ENCODE data around the gene TLE3. TPM values are rescaled to one million over a fixed set of nuclear protein-coding genes. Genes with fewer than 3 reads are reported as not detected.

Gene TLE3
- total RNA-seq, 4 donors from 2014 or later: 91.2 to 154 (median 137) TPM

- no peak for DNase-seq (ENCODE audit: low spot score in 2 of 2)
- WGBS: 24% methylated on average over 6 of the region's 8 CpGs
- Histone ChIP-seq H3K4me3 (peak overlapping the region; percentile 19), H3K4me1 (peaks cover 20% of the 10 kb centered on the region), H3K27me3 (no peaks in the 10 kb centered on the region), H3K27ac (peak overlapping the region; percentile 75), H3K9me3 (no peaks in the 10 kb centered on the region), H3K36me3 (no peaks in the 10 kb centered on the region)
- no peak for TF ChIP-seq POLR2A (IDR thresholded peaks at IDR 0.05)
- TF ChIP-seq POLR2AphosphoS5 (IDR thresholded peaks at IDR 0.05): no peak
- TF ChIP-seq EP300 (IDR thresholded peaks at IDR 0.05): no peak
- TF ChIP-seq, protein P1, sequence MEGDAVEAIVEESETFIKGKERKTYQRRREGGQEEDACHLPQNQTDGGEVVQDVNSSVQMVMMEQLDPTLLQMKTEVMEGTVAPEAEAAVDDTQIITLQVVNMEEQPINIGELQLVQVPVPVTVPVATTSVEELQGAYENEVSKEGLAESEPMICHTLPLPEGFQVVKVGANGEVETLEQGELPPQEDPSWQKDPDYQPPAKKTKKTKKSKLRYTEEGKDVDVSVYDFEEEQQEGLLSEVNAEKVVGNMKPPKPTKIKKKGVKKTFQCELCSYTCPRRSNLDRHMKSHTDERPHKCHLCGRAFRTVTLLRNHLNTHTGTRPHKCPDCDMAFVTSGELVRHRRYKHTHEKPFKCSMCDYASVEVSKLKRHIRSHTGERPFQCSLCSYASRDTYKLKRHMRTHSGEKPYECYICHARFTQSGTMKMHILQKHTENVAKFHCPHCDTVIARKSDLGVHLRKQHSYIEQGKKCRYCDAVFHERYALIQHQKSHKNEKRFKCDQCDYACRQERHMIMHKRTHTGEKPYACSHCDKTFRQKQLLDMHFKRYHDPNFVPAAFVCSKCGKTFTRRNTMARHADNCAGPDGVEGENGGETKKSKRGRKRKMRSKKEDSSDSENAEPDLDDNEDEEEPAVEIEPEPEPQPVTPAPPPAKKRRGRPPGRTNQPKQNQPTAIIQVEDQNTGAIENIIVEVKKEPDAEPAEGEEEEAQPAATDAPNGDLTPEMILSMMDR (IDR thresholded peaks at IDR 0.05): no peak
These were observed 13.7 kb upstream of the TLE3 start for GRCh38 chr15:70111203-70112073.

DNA sequence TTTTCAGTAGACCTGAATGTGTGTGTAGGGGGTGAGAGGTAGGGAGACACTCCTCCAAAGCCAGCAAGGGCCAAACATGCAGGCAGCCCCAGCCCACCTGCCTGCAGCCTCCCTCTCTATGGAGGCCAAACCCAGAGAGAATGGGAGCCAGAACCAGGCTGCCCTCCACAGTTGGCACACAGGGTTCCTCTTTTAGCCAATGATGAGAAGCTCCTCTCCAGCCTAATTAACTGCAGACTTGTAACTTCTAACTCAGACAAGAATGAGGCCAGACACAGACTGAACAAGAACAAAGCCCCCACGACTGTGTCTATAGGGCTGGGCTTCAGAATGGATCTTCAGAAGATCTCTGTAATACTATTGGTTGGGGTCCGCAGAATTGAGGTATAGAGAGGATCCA is 12.3 kb upstream of the TLE3 start:
- no peak overlapping the region for H3K4me3 ChIP-seq
- H3K4me1 ChIP-seq: peaks cover 20% of the 10 kb centered on the region
- no peak overlapping the region for H3K27ac ChIP-seq
- no peak for TF ChIP-seq POLR2AphosphoS5 (IDR thresholded peaks at IDR 0.05)
- no peak for TF ChIP-seq EP300 (IDR thresholded peaks at IDR 0.05)
- TF ChIP-seq POLR2A (IDR thresholded peaks at IDR 0.05): no peak
- TF ChIP-seq, protein P1 (IDR thresholded peaks at IDR 0.05): no peak
- H3K27me3 ChIP-seq: no peaks in the 10 kb centered on the region
- no peaks in the 10 kb centered on the region for H3K9me3 ChIP-seq
- no peaks in the 10 kb centered on the region for H3K36me3 ChIP-seq
- no peak for DNase-seq (ENCODE audit: low spot score in 2 of 2)
- 100% methylated on average over 2 of the region's 2 CpGs for WGBS

- TF ChIP-seq, protein P1 (IDR thresholded peaks at IDR 0.05): no peak
- TF ChIP-seq POLR2A (IDR thresholded peaks at IDR 0.05): no peak
- TF ChIP-seq EP300 (IDR thresholded peaks at IDR 0.05): no peak
- TF ChIP-seq POLR2AphosphoS5 (IDR thresholded peaks at IDR 0.05): no peak
- Histone ChIP-seq H3K4me1 (peaks cover 20% of the 10 kb centered on the region), H3K4me3 (no peak overlapping the region), H3K27ac (no peak overlapping the region), H3K36me3 (no peaks in the 10 kb centered on the region), H3K9me3 (no peaks in the 10 kb centered on the region), H3K27me3 (no peaks in the 10 kb centered on the region)
- WGBS: 92% methylated on average over 3 of the region's 3 CpGs
- DNase-seq (ENCODE audit: low spot score in 2 of 2): no peak
These were observed 11.8 kb upstream of the TLE3 start for GRCh38 chr15:70109531-70109930.

DNA sequence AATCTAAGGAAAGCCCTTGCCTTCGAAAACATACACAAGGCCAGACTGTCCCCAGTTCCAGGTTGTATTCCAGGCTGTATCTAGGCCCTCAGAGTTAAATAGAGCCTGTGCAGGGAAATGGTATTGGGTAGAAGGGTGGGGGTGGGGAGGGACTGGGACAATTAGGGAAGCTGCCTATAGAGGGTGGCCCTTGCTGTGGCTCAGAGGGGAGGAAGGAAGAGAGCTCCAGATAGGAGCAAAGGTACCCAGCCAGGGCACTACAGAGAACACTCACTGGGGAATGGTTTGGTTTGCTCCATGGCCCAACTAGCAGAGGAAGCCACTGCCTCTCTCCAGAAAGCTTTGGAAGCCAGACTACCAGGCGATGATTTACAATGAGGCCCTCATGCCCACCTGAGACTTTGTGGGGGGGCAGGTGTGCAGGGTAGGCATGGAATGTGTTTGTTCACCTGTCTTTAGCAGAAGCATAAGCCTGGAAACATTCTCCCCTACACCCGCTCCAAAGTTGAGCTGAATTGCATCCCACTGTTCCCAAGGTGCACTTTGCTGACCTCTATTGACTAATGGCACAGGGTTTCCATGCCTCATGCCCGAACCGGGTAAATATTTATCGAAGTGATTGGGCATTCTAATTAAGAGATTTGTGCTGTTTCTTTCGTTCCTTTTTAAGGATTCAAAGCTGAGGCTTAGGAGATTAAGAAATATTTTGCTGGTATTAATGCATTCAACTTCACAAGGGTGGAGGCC is 6.3 kb upstream of the TLE3 start:
- H3K4me1 ChIP-seq: peaks cover 23% of the 10 kb centered on the region
- H3K27me3 ChIP-seq: no peaks in the 10 kb centered on the region
- H3K27ac ChIP-seq: no peak overlapping the region
- no peaks in the 10 kb centered on the region for H3K9me3 ChIP-seq
- DNase-seq (ENCODE audit: low spot score in 2 of 2): no peak
- no peak overlapping the region for H3K4me3 ChIP-seq
- H3K36me3 ChIP-seq: no peaks in the 10 kb centered on the region
- WGBS: 89% methylated on average over 7 of the region's 7 CpGs
- TF ChIP-seq POLR2A (IDR thresholded peaks at IDR 0.05) (no peak), EP300 (IDR thresholded peaks at IDR 0.05) (no peak), POLR2AphosphoS5 (IDR thresholded peaks at IDR 0.05) (no peak)
- TF ChIP-seq, protein P1 (IDR thresholded peaks at IDR 0.05): no peak

DNA sequence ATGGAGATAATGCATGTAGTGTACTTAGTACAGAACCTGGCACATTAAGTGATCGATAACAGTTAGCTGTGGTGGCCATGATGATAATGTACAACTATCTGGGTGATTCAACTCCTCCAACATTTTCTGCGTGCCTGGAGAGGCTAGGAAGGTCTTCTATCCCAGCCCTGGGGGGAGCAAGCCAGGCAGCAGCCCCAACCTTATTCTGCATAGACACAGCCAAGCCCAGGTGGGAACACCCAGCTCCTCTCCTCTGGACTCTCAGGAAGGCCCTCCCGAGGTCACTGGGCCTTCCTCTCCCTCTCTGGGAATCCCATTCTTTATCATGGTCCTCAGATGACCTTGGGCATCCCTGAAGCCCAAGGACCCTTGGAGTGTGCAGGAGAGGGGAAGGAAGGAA is 5.1 kb upstream of the TLE3 start:
- H3K36me3 ChIP-seq: no peaks in the 10 kb centered on the region
- H3K4me1 ChIP-seq: peaks cover 34% of the 10 kb centered on the region
- TF ChIP-seq EP300 (IDR thresholded peaks at IDR 0.05) (no peak), POLR2AphosphoS5 (IDR thresholded peaks at IDR 0.05) (no peak), POLR2A (IDR thresholded peaks at IDR 0.05) (no peak)
- TF ChIP-seq, protein P1 (IDR thresholded peaks at IDR 0.05): no peak
- no peaks in the 10 kb centered on the region for H3K9me3 ChIP-seq
- no peaks in the 10 kb centered on the region for H3K27me3 ChIP-seq
- H3K4me3 ChIP-seq: no peak overlapping the region
- DNase-seq (ENCODE audit: low spot score in 2 of 2): no peak
- 92% methylated on average over 3 of the region's 3 CpGs for WGBS
- H3K27ac ChIP-seq: no peak overlapping the region
